ENCODE data around the gene LYZL4. TPM values are rescaled to one million over a fixed set of nuclear protein-coding genes. Genes with fewer than 3 reads are reported as not detected.

Gene LYZL4
- total RNA-seq, 1 experiment from 2014 or later: not detected

GRCh38 chr3:42377681-42378080, 32.7 kb downstream of the LYZL4 start:
- DNase-seq (ENCODE audit: extremely low read depth, low read depth): no peak

GRCh38 chr3:42376344-42376798, 34.0 kb downstream of the LYZL4 start:
- DNase-seq (ENCODE audit: extremely low read depth, low read depth): no peak

- no peak for DNase-seq (ENCODE audit: extremely low read depth, low read depth)
These were observed 35.1 kb downstream of the LYZL4 start for GRCh38 chr3:42375121-42375800.

GRCh38 chr3:42371776-42372175, 38.6 kb downstream of the LYZL4 start:
- DNase-seq (ENCODE audit: extremely low read depth, low read depth): no peak

GRCh38 chr3:42369832-42370231, 40.6 kb downstream of the LYZL4 start:
- DNase-seq (ENCODE audit: extremely low read depth, low read depth): no peak

- DNase-seq (ENCODE audit: extremely low read depth, low read depth): no peak
These were observed 41.1 kb downstream of the LYZL4 start for GRCh38 chr3:42369304-42369703.

GRCh38 chr3:42368861-42369260, 41.5 kb downstream of the LYZL4 start:
- no peak for DNase-seq (ENCODE audit: extremely low read depth, low read depth)

- no peak for DNase-seq (ENCODE audit: extremely low read depth, low read depth)
These were observed 42.5 kb downstream of the LYZL4 start for GRCh38 chr3:42367903-42368302.

GRCh38 chr3:42366550-42366949, 43.9 kb downstream of the LYZL4 start:
- no peak for DNase-seq (ENCODE audit: extremely low read depth, low read depth)

- no peak for DNase-seq (ENCODE audit: extremely low read depth, low read depth)
These were observed 53.1 kb downstream of the LYZL4 start for GRCh38 chr3:42357335-42357734.

- no peak for DNase-seq (ENCODE audit: extremely low read depth, low read depth)
These were observed 54.8 kb downstream of the LYZL4 start for GRCh38 chr3:42355612-42356011.

- no peak for DNase-seq (ENCODE audit: extremely low read depth, low read depth)
These were observed 56.8 kb downstream of the LYZL4 start for GRCh38 chr3:42353631-42354030.

GRCh38 chr3:42351207-42351606, 59.2 kb downstream of the LYZL4 start:
- DNase-seq (ENCODE audit: extremely low read depth, low read depth): no peak

GRCh38 chr3:42349765-42350594, 60.4 kb downstream of the LYZL4 start:
- no peak for DNase-seq (ENCODE audit: extremely low read depth, low read depth)

GRCh38 chr3:42347928-42348327, 62.5 kb downstream of the LYZL4 start:
- DNase-seq (ENCODE audit: extremely low read depth, low read depth): no peak

Other genes with a start within 250 kb of the LYZL4 start
- not detected in 2 replicates for gene CCK, start 144.4 kb downstream of the LYZL4 start, total RNA-seq (2014; rRNA removed; shearing (Covaris generic))
- 0.35 TPM in 1 of 2 replicates, not detected in the other for gene VIPR1, start 92.0 kb upstream of the LYZL4 start, total RNA-seq (2014; rRNA removed; shearing (Covaris generic))
- gene SEC22C, start 171.4 kb upstream of the LYZL4 start, total RNA-seq (2014; rRNA removed; shearing (Covaris generic)): 46.7 and 57.2 TPM in 2 replicates
- 19.5 and 21.4 TPM in 2 replicates for gene SS18L2, start 180.2 kb upstream of the LYZL4 start, total RNA-seq (2014; rRNA removed; shearing (Covaris generic))
- gene NKTR, start 190.1 kb upstream of the LYZL4 start, total RNA-seq (2014; rRNA removed; shearing (Covaris generic)): 18.9 and 26.9 TPM in 2 replicates
- gene ZBTB47, start 243.1 kb upstream of the LYZL4 start, total RNA-seq (2014; rRNA removed; shearing (Covaris generic)): 1.5 TPM in 2 replicates